HepG2 (cell line): ENCODE results near the gene CPM.

Source experiments
- CC2D1A ChIP-seq: sonication (generic); formaldehyde crosslinking; IDR thresholded peaks from 2 replicates; pipeline ENCODE4 v1.8.1; 2023; ENCODE audit warnings: mild to moderate bottlenecking, missing genetic modification reagents
- DR1 ChIP-seq: sonication (generic); formaldehyde crosslinking; IDR thresholded peaks from 2 replicates; pipeline ENCODE4 v1.8.0; 2021; ENCODE audit warnings: mild to moderate bottlenecking, missing genetic modification reagents, inconsistent platforms
- FOXA1 ChIP-seq, 2 experiments: fragments of 450-650 bp in 1 of 2; sonication (generic) in 1 of 2; formaldehyde crosslinking in 1 of 2; IDR thresholded peaks; 2 replicates each; pipeline versions ENCODE4 v1.4.0 to v1.6.1; 2016 to 2020; ENCODE audit warnings: missing genetic modification reagents in 1 of 2
- JUN ChIP-seq: sonication (generic); formaldehyde crosslinking; IDR thresholded peaks from 2 replicates; pipeline ENCODE4 v1.4.0; 2020; ENCODE audit warnings: mild to moderate bottlenecking, missing genetic modification reagents
- ZBTB7A ChIP-seq: sonication (generic); formaldehyde crosslinking; IDR thresholded peaks from 2 replicates; pipeline ENCODE4 v1.8.0; 2022; ENCODE audit warnings: mild to moderate bottlenecking, missing genetic modification reagents
- ZNF121 ChIP-seq: sonication (generic); formaldehyde crosslinking; IDR thresholded peaks from 2 replicates; pipeline ENCODE4 v1.5.0; 2020; ENCODE audit warnings: mild to moderate bottlenecking, missing genetic modification reagents
- ZNF180 ChIP-seq: sonication (generic); formaldehyde crosslinking; IDR thresholded peaks from 2 replicates; pipeline ENCODE4 v1.4.0; 2020; ENCODE audit warnings: low read depth, missing genetic modification reagents, borderline replicate concordance
- ZNF644 ChIP-seq: IDR thresholded peaks from 2 replicates; pipeline ENCODE4 v1.6.1; 2016; ENCODE audit warnings: low read depth
- TF ChIP-seq, protein P1 (sequence below): sonication (generic); formaldehyde crosslinking; IDR thresholded peaks from 2 replicates; pipeline ENCODE4 v1.5.0; 2020; ENCODE audit warnings: mild to moderate bottlenecking, missing genetic modification reagents, moderate library complexity
- TF ChIP-seq, protein P2 (sequence below): sonication (generic); formaldehyde crosslinking; IDR thresholded peaks from 2 replicates; pipeline ENCODE4 v1.5.0; 2020; ENCODE audit warnings: missing genetic modification reagents, mild to moderate bottlenecking, borderline replicate concordance
- TF ChIP-seq, protein P3 (sequence below): IDR thresholded peaks from 2 replicates; pipeline ENCODE4 v1.6.1; 2016; ENCODE audit warnings: missing biosample characterization, missing genetic modification reagents, low read depth
- TF ChIP-seq, protein P4 (sequence below): sonication (generic); formaldehyde crosslinking; IDR thresholded peaks from 2 replicates; pipeline ENCODE4 v1.5.0; 2020; ENCODE audit warnings: mild to moderate bottlenecking, missing genetic modification reagents

DNA sequence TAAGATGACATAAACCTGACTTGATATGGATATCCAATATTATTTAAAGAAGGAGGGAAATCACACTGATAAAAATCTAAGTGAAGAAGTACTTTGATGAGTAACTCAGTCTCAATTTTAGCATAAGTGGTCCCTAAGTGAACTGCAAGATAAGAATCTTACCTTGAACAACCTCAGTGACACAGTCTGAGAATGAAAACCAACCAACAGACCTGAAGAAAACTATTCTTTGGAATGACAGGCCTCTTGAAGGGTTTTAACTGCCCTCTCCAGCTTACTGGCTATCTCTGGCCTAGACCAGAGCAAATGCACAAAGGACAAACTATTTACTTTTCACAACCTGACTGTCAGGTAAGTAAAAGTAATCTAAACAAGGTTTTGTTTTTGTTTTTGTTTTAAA lies 44.7 kb downstream of the CPM start:
- TF ChIP-seq, protein P1, sequence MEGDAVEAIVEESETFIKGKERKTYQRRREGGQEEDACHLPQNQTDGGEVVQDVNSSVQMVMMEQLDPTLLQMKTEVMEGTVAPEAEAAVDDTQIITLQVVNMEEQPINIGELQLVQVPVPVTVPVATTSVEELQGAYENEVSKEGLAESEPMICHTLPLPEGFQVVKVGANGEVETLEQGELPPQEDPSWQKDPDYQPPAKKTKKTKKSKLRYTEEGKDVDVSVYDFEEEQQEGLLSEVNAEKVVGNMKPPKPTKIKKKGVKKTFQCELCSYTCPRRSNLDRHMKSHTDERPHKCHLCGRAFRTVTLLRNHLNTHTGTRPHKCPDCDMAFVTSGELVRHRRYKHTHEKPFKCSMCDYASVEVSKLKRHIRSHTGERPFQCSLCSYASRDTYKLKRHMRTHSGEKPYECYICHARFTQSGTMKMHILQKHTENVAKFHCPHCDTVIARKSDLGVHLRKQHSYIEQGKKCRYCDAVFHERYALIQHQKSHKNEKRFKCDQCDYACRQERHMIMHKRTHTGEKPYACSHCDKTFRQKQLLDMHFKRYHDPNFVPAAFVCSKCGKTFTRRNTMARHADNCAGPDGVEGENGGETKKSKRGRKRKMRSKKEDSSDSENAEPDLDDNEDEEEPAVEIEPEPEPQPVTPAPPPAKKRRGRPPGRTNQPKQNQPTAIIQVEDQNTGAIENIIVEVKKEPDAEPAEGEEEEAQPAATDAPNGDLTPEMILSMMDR = no peak
- TF ChIP-seq, protein P2, sequence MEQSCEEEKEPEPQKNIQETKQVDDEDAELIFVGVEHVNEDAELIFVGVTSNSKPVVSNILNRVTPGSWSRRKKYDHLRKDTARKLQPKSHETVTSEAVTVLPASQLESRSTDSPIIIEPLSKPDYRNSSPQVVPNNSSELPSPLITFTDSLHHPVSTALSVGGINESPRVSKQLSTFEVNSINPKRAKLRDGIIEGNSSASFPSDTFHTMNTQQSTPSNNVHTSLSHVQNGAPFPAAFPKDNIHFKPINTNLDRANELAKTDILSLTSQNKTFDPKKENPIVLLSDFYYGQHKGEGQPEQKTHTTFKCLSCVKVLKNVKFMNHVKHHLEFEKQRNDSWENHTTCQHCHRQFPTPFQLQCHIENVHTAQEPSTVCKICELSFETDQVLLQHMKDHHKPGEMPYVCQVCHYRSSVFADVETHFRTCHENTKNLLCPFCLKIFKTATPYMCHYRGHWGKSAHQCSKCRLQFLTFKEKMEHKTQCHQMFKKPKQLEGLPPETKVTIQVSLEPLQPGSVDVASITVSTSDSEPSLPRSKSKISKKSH (CRISPR knock-in tag) = no peak
- TF ChIP-seq, protein P3, sequence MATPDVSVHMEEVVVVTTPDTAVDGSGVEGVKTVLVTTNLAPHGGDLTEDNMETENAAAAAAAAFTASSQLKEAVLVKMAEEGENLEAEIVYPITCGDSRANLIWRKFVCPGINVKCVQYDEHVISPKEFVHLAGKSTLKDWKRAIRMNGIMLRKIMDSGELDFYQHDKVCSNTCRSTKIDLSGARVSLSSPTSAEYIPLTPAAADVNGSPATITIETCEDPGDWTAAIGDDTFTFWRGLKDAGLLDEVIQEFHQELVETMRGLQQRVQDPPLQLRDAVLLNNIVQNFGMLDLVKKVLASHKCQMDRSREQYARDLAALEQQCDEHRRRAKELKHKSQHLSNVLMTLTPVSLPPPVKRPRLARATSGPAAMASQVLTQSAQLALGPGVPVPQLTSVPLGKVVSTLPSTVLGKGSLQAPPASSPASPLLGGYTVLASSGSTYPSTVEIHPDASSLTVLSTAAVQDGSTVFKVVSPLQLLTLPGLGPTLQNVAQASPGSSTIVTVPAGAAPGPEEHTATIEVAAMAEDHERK = no peak
- TF ChIP-seq JUN (no peak), ZBTB7A (CRISPR knock-in tag) (no peak), FOXA1 (IDR thresholded peaks at IDR 0.05) (no peak), FOXA1 (CRISPR knock-in tag; IDR thresholded peaks at IDR 0.05) (no peak), ZNF121 (CRISPR knock-in tag) (no peak), ZNF180 (no peak), DR1 (CRISPR knock-in tag) (no peak), CC2D1A (CRISPR knock-in tag) (no peak), ZNF644 (no peak)
- TF ChIP-seq, protein P4, sequence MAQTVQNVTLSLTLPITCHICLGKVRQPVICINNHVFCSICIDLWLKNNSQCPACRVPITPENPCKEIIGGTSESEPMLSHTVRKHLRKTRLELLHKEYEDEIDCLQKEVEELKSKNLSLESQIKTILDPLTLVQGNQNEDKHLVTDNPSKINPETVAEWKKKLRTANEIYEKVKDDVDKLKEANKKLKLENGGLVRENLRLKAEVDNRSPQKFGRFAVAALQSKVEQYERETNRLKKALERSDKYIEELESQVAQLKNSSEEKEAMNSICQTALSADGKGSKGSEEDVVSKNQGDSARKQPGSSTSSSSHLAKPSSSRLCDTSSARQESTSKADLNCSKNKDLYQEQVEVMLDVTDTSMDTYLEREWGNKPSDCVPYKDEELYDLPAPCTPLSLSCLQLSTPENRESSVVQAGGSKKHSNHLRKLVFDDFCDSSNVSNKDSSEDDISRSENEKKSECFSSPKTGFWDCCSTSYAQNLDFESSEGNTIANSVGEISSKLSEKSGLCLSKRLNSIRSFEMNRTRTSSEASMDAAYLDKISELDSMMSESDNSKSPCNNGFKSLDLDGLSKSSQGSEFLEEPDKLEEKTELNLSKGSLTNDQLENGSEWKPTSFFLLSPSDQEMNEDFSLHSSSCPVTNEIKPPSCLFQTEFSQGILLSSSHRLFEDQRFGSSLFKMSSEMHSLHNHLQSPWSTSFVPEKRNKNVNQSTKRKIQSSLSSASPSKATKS (CRISPR knock-in tag) = no peak
